HCT116 (cell line): ENCODE results near the gene BPIFA1. TPM values are rescaled to one million over a fixed set of nuclear protein-coding genes. Genes with fewer than 3 reads are reported as not detected.

ENCODE experiments used
- ATAC-seq: fragments of 200-7000 bp; cut with Tn5 transposase; 2 replicates; pipeline ENCODE4 v1.9.1; 2020; ENCODE audit warnings: mild to moderate bottlenecking, moderate library complexity
- BruUV-seq: library from RNA; stranded (reverse); fragments of 400-500 nt; replicated peaks from 2 replicates; lab custom pipeline; 2021; lab: Mats Ljungman, UMichigan
- CTCF ChIA-PET: fragments of 300-600 bp; sonication (Branson Sonifier 250); formaldehyde crosslinking; loops from one replicate; lab custom pipeline; 2021; ENCODE audit warnings: antibody characterized with exemption; lab: Charles Lee
- POLR2A ChIA-PET: fragments of 300-600, 350-600 bp; sonication (Branson Sonifier 250); formaldehyde crosslinking; loops from one replicate; lab custom pipeline; 2021; ENCODE audit warnings: antibody characterized with exemption; lab: Charles Lee
- RAD21 ChIA-PET, 2 experiments: fragments of 300-600 bp; sonication (Branson Sonifier 250); formaldehyde crosslinking; loops; one replicate each; lab custom pipeline; 2023; ENCODE audit warnings: low total read pairs in 2 of 2; ENCODE audit not compliant: uncharacterized antibody in 2 of 2, unreplicated experiment in 2 of 2, low non-redundant PET in 1 of 2; lab: Charles Lee
- DNase-seq: peaks from one replicate; pipeline ENCODE4 v3.0.0-alpha.2; 2010; ENCODE audit warnings: low read depth, low spot score
- H2AFZ ChIP-seq: fragments of 200-600 bp; shearing (Covaris generic), sonication (generic); 2 replicates; pipeline ENCODE4 v1.6.1; 2017; ENCODE audit warnings: low read depth, mixed run types, mixed read lengths, antibody characterized with exemption, low read length; ENCODE audit not compliant: poor library complexity, severe bottlenecking
- H3K27ac ChIP-seq: 2 replicates; pipeline ENCODE4 v1.5.1; 2012; ENCODE audit warnings: low read depth, low read length
- H3K27me3 ChIP-seq: fragments of 200-600 bp; sonication (generic); 2 replicates; pipeline ENCODE4 v1.6.1; 2016; ENCODE audit warnings: mixed run types, low read length, mixed read lengths; ENCODE audit not compliant: insufficient read depth
- H3K36me3 ChIP-seq, 2 experiments: fragments of 200-500 bp in 1 of 2; fragments of 200-600 bp in 1 of 2; sonication (Bioruptor generic) in 1 of 2; sonication (generic) in 1 of 2; 2 replicates each; pipeline versions ENCODE4 v1.5.1 to v1.6.1; 2014 to 2016; ENCODE audit warnings: low read length in 2 of 2, inconsistent platforms in 1 of 2, mixed read lengths in 1 of 2, mixed run types in 1 of 2; ENCODE audit not compliant: insufficient read depth in 2 of 2, control insufficient read depth in 1 of 2
- H3K4me1 ChIP-seq, 2 experiments: fragments of 200-600 bp in 1 of 2; sonication (generic) in 1 of 2; 2 replicates each; pipeline versions ENCODE4 v1.5.1 to v1.6.1; 2012 to 2017; ENCODE audit warnings: low read length in 2 of 2, inconsistent platforms in 1 of 2, mild to moderate bottlenecking in 1 of 2, mixed read lengths in 1 of 2, mixed run types in 1 of 2, moderate library complexity in 1 of 2; ENCODE audit not compliant: insufficient read depth in 2 of 2, control insufficient read depth in 1 of 2
- H3K4me2 ChIP-seq: fragments of 200-600 bp; sonication (generic); 2 replicates; pipeline ENCODE4 v1.6.1; 2017; ENCODE audit warnings: mixed run types, low read length, mixed read lengths
- H3K4me3 ChIP-seq, 2 experiments: fragments of 200-600 bp in 1 of 2; sonication (generic) in 1 of 2; replicated peaks in 1 of 2; 2 replicates each; pipeline ENCODE4 v1.5.1; 2011 to 2016; ENCODE audit warnings: low read length in 2 of 2, control low read depth in 1 of 2, low read depth in 1 of 2, mild to moderate bottlenecking in 1 of 2, mixed read lengths in 1 of 2, mixed run types in 1 of 2
- H3K79me2 ChIP-seq: fragments of 200-600 bp; sonication (generic); 2 replicates; pipeline ENCODE4 v1.6.1; 2017; ENCODE audit warnings: mild to moderate bottlenecking, mixed run types, low read length, moderate library complexity, mixed read lengths; ENCODE audit not compliant: insufficient read depth
- H3K9ac ChIP-seq: fragments of 200-600 bp; sonication (generic); 2 replicates; pipeline ENCODE4 v1.6.1; 2016; ENCODE audit warnings: low read length, mixed read lengths
- H3K9me2 ChIP-seq: fragments of 200-600 bp; sonication (generic), shearing (Covaris generic); 2 replicates; pipeline ENCODE4 v1.6.1; 2017; ENCODE audit warnings: mixed run types, mild to moderate bottlenecking, moderate library complexity; ENCODE audit not compliant: insufficient read depth
- H3K9me3 ChIP-seq, 2 experiments: fragments of 200-500 bp in 1 of 2; fragments of 200-600 bp in 1 of 2; sonication (Bioruptor generic) in 1 of 2; sonication (generic) in 1 of 2; 2 replicates each; pipeline ENCODE4 v1.6.1; 2014 to 2017; ENCODE audit warnings: low read length in 2 of 2, mixed read lengths in 2 of 2, inconsistent platforms in 1 of 2, low read depth in 1 of 2, mild to moderate bottlenecking in 1 of 2, mixed run types in 1 of 2, moderate library complexity in 1 of 2; ENCODE audit not compliant: control insufficient read depth in 1 of 2, insufficient read depth in 1 of 2
- H4K20me1 ChIP-seq: fragments of 200-600 bp; sonication (generic), shearing (Covaris generic); 2 replicates; pipeline ENCODE4 v1.6.1; 2017; ENCODE audit warnings: mixed run types, mild to moderate bottlenecking, moderate library complexity; ENCODE audit not compliant: insufficient read depth
- CBX3 ChIP-seq: IDR thresholded peaks from 2 replicates; pipeline ENCODE4 v1.6.1; 2012; ENCODE audit warnings: low read depth
- CEBPB ChIP-seq: IDR thresholded peaks from 2 replicates; pipeline ENCODE4 v1.6.1; 2012; ENCODE audit warnings: low read depth
- EGR1 ChIP-seq: IDR thresholded peaks from 2 replicates; pipeline ENCODE4 v1.6.1; 2012; ENCODE audit warnings: low read depth
- ELF1 ChIP-seq: IDR thresholded peaks from 2 replicates; pipeline ENCODE4 v1.6.1; 2012; ENCODE audit warnings: low read depth, borderline replicate concordance
- EZH2 ChIP-seq: fragments of 200-600 bp; sonication (generic); IDR thresholded peaks from 2 replicates; pipeline ENCODE4 v1.6.1; 2017; ENCODE audit warnings: antibody characterized with exemption, mixed run types
- JUND ChIP-seq: IDR thresholded peaks from 2 replicates; pipeline ENCODE4 v1.6.1; 2012
- POLR2AphosphoS5 ChIP-seq: IDR thresholded peaks from 2 replicates; pipeline ENCODE4 v1.6.1; 2011; ENCODE audit warnings: mild to moderate bottlenecking, low read depth, low read length, moderate library complexity
- SIN3A ChIP-seq: IDR thresholded peaks from 2 replicates; pipeline ENCODE4 v1.6.1; 2012; ENCODE audit warnings: low read depth
- SP1 ChIP-seq: IDR thresholded peaks from 2 replicates; pipeline ENCODE4 v1.6.1; 2012; ENCODE audit warnings: low read depth
- SRF ChIP-seq: IDR thresholded peaks from 2 replicates; pipeline ENCODE4 v1.6.1; 2012; ENCODE audit warnings: low read depth
- TCF7L2 ChIP-seq: IDR thresholded peaks from 2 replicates; pipeline ENCODE4 v1.7.0; 2011; ENCODE audit warnings: borderline replicate concordance, inconsistent platforms; ENCODE audit not compliant: insufficient read depth, insufficient read length; ENCODE audit errors: extremely low read depth
- YY1 ChIP-seq: IDR thresholded peaks from 2 replicates; pipeline ENCODE4 v1.6.1; 2011; ENCODE audit warnings: low read length, low read depth, moderate library complexity, mild to moderate bottlenecking; ENCODE audit not compliant: insufficient replicate concordance; ENCODE audit errors: extremely low read depth
- ZBTB33 ChIP-seq: IDR thresholded peaks from 2 replicates; pipeline ENCODE4 v1.6.1; 2011; ENCODE audit warnings: mild to moderate bottlenecking, low read length, moderate library complexity; ENCODE audit not compliant: insufficient replicate concordance; ENCODE audit errors: extremely low read depth
- ZFX ChIP-seq: fragments of 450-650 bp; IDR thresholded peaks from 2 replicates; pipeline ENCODE4 v1.6.1; 2017
- ZNF274 ChIP-seq: fragments of 200-500 bp; sonication (Bioruptor generic); IDR thresholded peaks from 2 replicates; pipeline ENCODE4 v1.6.1; 2014; ENCODE audit warnings: mild to moderate bottlenecking, low read depth, low read length, inconsistent platforms
- intact Hi-C: fragments of 100-400 bp; cut with micrococcal nuclease; formaldehyde crosslinking; loops from 2 replicates; pipeline ENCODE4 v1.10.0; 2022
- total RNA-seq: library from RNA; stranded (reverse); gene quantifications from one replicate; pipeline ENCODE4 v1.2.1, GENCODE V29; 2021; ENCODE audit not compliant: unreplicated experiment
- TF ChIP-seq, protein P1 (sequence below): IDR thresholded peaks from 2 replicates; pipeline ENCODE4 v1.6.1; 2012
- TF ChIP-seq, protein P2 (sequence below): IDR thresholded peaks from 2 replicates; pipeline ENCODE4 v1.6.1; 2012
- TF ChIP-seq, protein P3 (sequence below), 3 experiments: fragments of 200-600 bp in 1 of 3; sonication (generic) in 1 of 3; IDR thresholded peaks in 2 of 3; conservative IDR thresholded peaks in 1 of 3; 2 replicates each; pipeline ENCODE4 v1.5.1; 2012 to 2017; ENCODE audit warnings: low read depth in 2 of 3, low read length in 2 of 3, antibody characterized with exemption in 1 of 3, borderline replicate concordance in 1 of 3, control low read depth in 1 of 3, mild to moderate bottlenecking in 1 of 3, mixed read lengths in 1 of 3, mixed run types in 1 of 3, moderate library complexity in 1 of 3; ENCODE audit not compliant: insufficient read depth in 1 of 3

The BPIFA1 gene
- total RNA-seq, 1 experiment from 2014 or later = not detected

GRCh38 chr20:33203444-33203843, 32.4 kb upstream of the BPIFA1 start:
- ChIA-PET RAD21 (no interaction called here), POLR2A (no interaction called here), CTCF (no interaction called here)
- Histone ChIP-seq H3K4me3 (no peak overlapping the region), H3K9ac (no peak overlapping the region), H3K27ac (no peak overlapping the region), H3K4me2 (no peak overlapping the region), H3K79me2 (no peaks in the 10 kb centered on the region), H3K27me3 (peaks cover 92% of the 10 kb centered on the region), H2AFZ (no peak overlapping the region), H3K36me3 (no peaks in the 10 kb centered on the region), H3K4me1 (no peaks in the 10 kb centered on the region), H4K20me1 (no peaks in the 10 kb centered on the region), H3K9me3 (no peaks in the 10 kb centered on the region), H3K9me2 (no peaks in the 10 kb centered on the region)
- intact Hi-C loops = no loop called here
- TF ChIP-seq SIN3A = no peak
- TF ChIP-seq TCF7L2 = no peak
- no peak for TF ChIP-seq JUND
- TF ChIP-seq, protein P1, sequence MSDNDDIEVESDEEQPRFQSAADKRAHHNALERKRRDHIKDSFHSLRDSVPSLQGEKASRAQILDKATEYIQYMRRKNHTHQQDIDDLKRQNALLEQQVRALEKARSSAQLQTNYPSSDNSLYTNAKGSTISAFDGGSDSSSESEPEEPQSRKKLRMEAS = no peak
- TF ChIP-seq POLR2AphosphoS5 = no peak
- no peak for TF ChIP-seq EGR1
- TF ChIP-seq SP1 = no peak
- TF ChIP-seq SRF = no peak
- TF ChIP-seq YY1 = no peak
- no peak for TF ChIP-seq CBX3
- no peak for TF ChIP-seq ZNF274
- TF ChIP-seq EZH2 = no peak
- TF ChIP-seq, protein P2, sequence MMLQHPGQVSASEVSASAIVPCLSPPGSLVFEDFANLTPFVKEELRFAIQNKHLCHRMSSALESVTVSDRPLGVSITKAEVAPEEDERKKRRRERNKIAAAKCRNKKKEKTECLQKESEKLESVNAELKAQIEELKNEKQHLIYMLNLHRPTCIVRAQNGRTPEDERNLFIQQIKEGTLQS = no peak
- no peak for TF ChIP-seq CEBPB
- TF ChIP-seq, protein P3, sequence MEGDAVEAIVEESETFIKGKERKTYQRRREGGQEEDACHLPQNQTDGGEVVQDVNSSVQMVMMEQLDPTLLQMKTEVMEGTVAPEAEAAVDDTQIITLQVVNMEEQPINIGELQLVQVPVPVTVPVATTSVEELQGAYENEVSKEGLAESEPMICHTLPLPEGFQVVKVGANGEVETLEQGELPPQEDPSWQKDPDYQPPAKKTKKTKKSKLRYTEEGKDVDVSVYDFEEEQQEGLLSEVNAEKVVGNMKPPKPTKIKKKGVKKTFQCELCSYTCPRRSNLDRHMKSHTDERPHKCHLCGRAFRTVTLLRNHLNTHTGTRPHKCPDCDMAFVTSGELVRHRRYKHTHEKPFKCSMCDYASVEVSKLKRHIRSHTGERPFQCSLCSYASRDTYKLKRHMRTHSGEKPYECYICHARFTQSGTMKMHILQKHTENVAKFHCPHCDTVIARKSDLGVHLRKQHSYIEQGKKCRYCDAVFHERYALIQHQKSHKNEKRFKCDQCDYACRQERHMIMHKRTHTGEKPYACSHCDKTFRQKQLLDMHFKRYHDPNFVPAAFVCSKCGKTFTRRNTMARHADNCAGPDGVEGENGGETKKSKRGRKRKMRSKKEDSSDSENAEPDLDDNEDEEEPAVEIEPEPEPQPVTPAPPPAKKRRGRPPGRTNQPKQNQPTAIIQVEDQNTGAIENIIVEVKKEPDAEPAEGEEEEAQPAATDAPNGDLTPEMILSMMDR (IDR thresholded peaks at IDR 0.05 in 2 of 3, conservative IDR thresholded peaks at IDR 0.05 in 1 of 3; ENCODE audit: borderline replicate concordance in 1 of 3, insufficient read depth in 1 of 3, low read depth in 2 of 3, low read length in 2 of 3) = no peak
- no peak for TF ChIP-seq ZBTB33
- TF ChIP-seq ELF1 = no peak
- TF ChIP-seq ZFX = no peak
- BruUV-seq = no TSS peak
- ATAC-seq = no peak
- DNase-seq = no peak
